ENCODE results near the gene MYZAP.

The MYZAP gene

GRCh38 chr15:57553526-57553925, 38.2 kb upstream of the MYZAP start:
- no peak overlapping the region for H3K9ac ChIP-seq (ENCODE audit: low read length)
- no peaks in the 10 kb centered on the region for H3K36me3 ChIP-seq (ENCODE audit: control insufficient read depth, insufficient read depth, low read length, severe bottlenecking)
- no peaks in the 10 kb centered on the region for H3K9me3 ChIP-seq (ENCODE audit: control insufficient read depth, low read length)
- no peaks in the 10 kb centered on the region for H3K4me1 ChIP-seq (ENCODE audit: control insufficient read depth, insufficient read depth, low read length)
- H3K27me3 ChIP-seq (replicated peaks; ENCODE audit: control insufficient read depth, insufficient read depth, low read length) = peaks cover 5% of the 10 kb centered on the region
- H3K4me3 ChIP-seq (ENCODE audit: low read length) = no peak overlapping the region
- no peak for DNase-seq (ENCODE audit: low read depth)

GRCh38 chr15:57554063-57554811, 37.5 kb upstream of the MYZAP start:
- DNase-seq (ENCODE audit: low read depth) = peak; percentile 11
- H3K9ac ChIP-seq (ENCODE audit: low read length) = no peak overlapping the region
- H3K27me3 ChIP-seq (replicated peaks; ENCODE audit: control insufficient read depth, insufficient read depth, low read length) = peaks cover 5% of the 10 kb centered on the region
- H3K4me3 ChIP-seq (ENCODE audit: low read length) = no peak overlapping the region
- no peaks in the 10 kb centered on the region for H3K36me3 ChIP-seq (ENCODE audit: control insufficient read depth, insufficient read depth, low read length, severe bottlenecking)
- H3K9me3 ChIP-seq (ENCODE audit: control insufficient read depth, low read length) = no peaks in the 10 kb centered on the region
- H3K4me1 ChIP-seq (ENCODE audit: control insufficient read depth, insufficient read depth, low read length) = no peaks in the 10 kb centered on the region

- peaks cover 5% of the 10 kb centered on the region for H3K27me3 ChIP-seq (replicated peaks; ENCODE audit: control insufficient read depth, insufficient read depth, low read length)
Observed at GRCh38 chr15:57554812-57555179, 36.9 kb upstream of the MYZAP start.

GRCh38 chr15:57555270-57555669, 36.4 kb upstream of the MYZAP start:
- H3K9ac ChIP-seq (ENCODE audit: low read length) = no peak overlapping the region
- no peaks in the 10 kb centered on the region for H3K36me3 ChIP-seq (ENCODE audit: control insufficient read depth, insufficient read depth, low read length, severe bottlenecking)
- H3K9me3 ChIP-seq (ENCODE audit: control insufficient read depth, low read length) = no peaks in the 10 kb centered on the region
- H3K4me1 ChIP-seq (ENCODE audit: control insufficient read depth, insufficient read depth, low read length) = no peaks in the 10 kb centered on the region
- peak; percentile 20 for DNase-seq (ENCODE audit: low read depth)
- H3K4me3 ChIP-seq (ENCODE audit: low read length) = no peak overlapping the region
- peaks cover 5% of the 10 kb centered on the region for H3K27me3 ChIP-seq (replicated peaks; ENCODE audit: control insufficient read depth, insufficient read depth, low read length)

More at GRCh38 chr15:57554812-57555179, 36.9 kb upstream of the MYZAP start:
- Histone ChIP-seq H3K9me3 (ENCODE audit: control insufficient read depth, low read length) (no peaks in the 10 kb centered on the region), H3K36me3 (ENCODE audit: control insufficient read depth, insufficient read depth, low read length, severe bottlenecking) (no peaks in the 10 kb centered on the region), H3K9ac (ENCODE audit: low read length) (no peak overlapping the region), H3K4me3 (ENCODE audit: low read length) (no peak overlapping the region), H3K4me1 (ENCODE audit: control insufficient read depth, insufficient read depth, low read length) (no peaks in the 10 kb centered on the region)
- no peak for DNase-seq (ENCODE audit: low read depth)

- Histone ChIP-seq H3K36me3 (ENCODE audit: control insufficient read depth, insufficient read depth, low read length, severe bottlenecking) (no peaks in the 10 kb centered on the region), H3K9me3 (ENCODE audit: control insufficient read depth, low read length) (no peaks in the 10 kb centered on the region), H3K9ac (ENCODE audit: low read length) (no peak overlapping the region), H3K4me1 (ENCODE audit: control insufficient read depth, insufficient read depth, low read length) (peaks cover under 1% of the 10 kb centered on the region), H3K27me3 (replicated peaks; ENCODE audit: control insufficient read depth, insufficient read depth, low read length) (no peaks in the 10 kb centered on the region), H3K4me3 (ENCODE audit: low read length) (no peak overlapping the region)
- no peak for DNase-seq (ENCODE audit: low read depth)
Observed at GRCh38 chr15:57556040-57556439, 35.7 kb upstream of the MYZAP start.

- Histone ChIP-seq H3K9ac (ENCODE audit: low read length) (no peak overlapping the region), H3K9me3 (ENCODE audit: control insufficient read depth, low read length) (no peaks in the 10 kb centered on the region), H3K4me1 (ENCODE audit: control insufficient read depth, insufficient read depth, low read length) (peaks cover 5% of the 10 kb centered on the region), H3K27me3 (replicated peaks; ENCODE audit: control insufficient read depth, insufficient read depth, low read length) (no peaks in the 10 kb centered on the region), H3K4me3 (ENCODE audit: low read length) (no peak overlapping the region), H3K36me3 (ENCODE audit: control insufficient read depth, insufficient read depth, low read length, severe bottlenecking) (no peaks in the 10 kb centered on the region)
- DNase-seq (ENCODE audit: low read depth) = no peak
Observed at GRCh38 chr15:57557267-57557666, 34.4 kb upstream of the MYZAP start.

- no peaks in the 10 kb centered on the region for H3K27me3 ChIP-seq (replicated peaks; ENCODE audit: control insufficient read depth, insufficient read depth, low read length)
- no peaks in the 10 kb centered on the region for H3K9me3 ChIP-seq (ENCODE audit: control insufficient read depth, low read length)
- no peaks in the 10 kb centered on the region for H3K36me3 ChIP-seq (ENCODE audit: control insufficient read depth, insufficient read depth, low read length, severe bottlenecking)
- H3K9ac ChIP-seq (ENCODE audit: low read length) = no peak overlapping the region
- no peak overlapping the region for H3K4me3 ChIP-seq (ENCODE audit: low read length)
- peaks cover 5% of the 10 kb centered on the region for H3K4me1 ChIP-seq (ENCODE audit: control insufficient read depth, insufficient read depth, low read length)
- DNase-seq (ENCODE audit: low read depth) = no peak
Observed at GRCh38 chr15:57557810-57558209, 33.9 kb upstream of the MYZAP start.

GRCh38 chr15:57559875-57560274, 31.8 kb upstream of the MYZAP start:
- peak; percentile 69 for DNase-seq (ENCODE audit: low read depth)
- Histone ChIP-seq H3K27me3 (replicated peaks; ENCODE audit: control insufficient read depth, insufficient read depth, low read length) (no peaks in the 10 kb centered on the region), H3K9ac (ENCODE audit: low read length) (no peak overlapping the region), H3K4me3 (ENCODE audit: low read length) (no peak overlapping the region), H3K36me3 (ENCODE audit: control insufficient read depth, insufficient read depth, low read length, severe bottlenecking) (no peaks in the 10 kb centered on the region), H3K4me1 (ENCODE audit: control insufficient read depth, insufficient read depth, low read length) (peaks cover 5% of the 10 kb centered on the region), H3K9me3 (ENCODE audit: control insufficient read depth, low read length) (no peaks in the 10 kb centered on the region)

- peaks cover 5% of the 10 kb centered on the region for H3K4me1 ChIP-seq (ENCODE audit: control insufficient read depth, insufficient read depth, low read length)
- H3K9me3 ChIP-seq (ENCODE audit: control insufficient read depth, low read length) = no peaks in the 10 kb centered on the region
- peak; percentile 87 for DNase-seq (ENCODE audit: low read depth)
- no peak overlapping the region for H3K9ac ChIP-seq (ENCODE audit: low read length)
- H3K36me3 ChIP-seq (ENCODE audit: control insufficient read depth, insufficient read depth, low read length, severe bottlenecking) = no peaks in the 10 kb centered on the region
- H3K4me3 ChIP-seq (ENCODE audit: low read length) = no peak overlapping the region
- no peaks in the 10 kb centered on the region for H3K27me3 ChIP-seq (replicated peaks; ENCODE audit: control insufficient read depth, insufficient read depth, low read length)
Observed at GRCh38 chr15:57561041-57561711, 30.5 kb upstream of the MYZAP start.

GRCh38 chr15:57562196-57562769, 29.4 kb upstream of the MYZAP start:
- H3K36me3 ChIP-seq (ENCODE audit: control insufficient read depth, insufficient read depth, low read length, severe bottlenecking) = no peaks in the 10 kb centered on the region
- DNase-seq (ENCODE audit: low read depth) = no peak
- H3K4me3 ChIP-seq (ENCODE audit: low read length) = no peak overlapping the region
- no peak overlapping the region for H3K9ac ChIP-seq (ENCODE audit: low read length)
- H3K4me1 ChIP-seq (ENCODE audit: control insufficient read depth, insufficient read depth, low read length) = peaks cover 14% of the 10 kb centered on the region
- no peaks in the 10 kb centered on the region for H3K27me3 ChIP-seq (replicated peaks; ENCODE audit: control insufficient read depth, insufficient read depth, low read length)
- H3K9me3 ChIP-seq (ENCODE audit: control insufficient read depth, low read length) = no peaks in the 10 kb centered on the region

GRCh38 chr15:57563416-57563815, 28.3 kb upstream of the MYZAP start:
- Histone ChIP-seq H3K4me3 (ENCODE audit: low read length) (no peak overlapping the region), H3K9ac (ENCODE audit: low read length) (no peak overlapping the region), H3K9me3 (ENCODE audit: control insufficient read depth, low read length) (no peaks in the 10 kb centered on the region), H3K27me3 (replicated peaks; ENCODE audit: control insufficient read depth, insufficient read depth, low read length) (no peaks in the 10 kb centered on the region), H3K4me1 (ENCODE audit: control insufficient read depth, insufficient read depth, low read length) (peaks cover 14% of the 10 kb centered on the region), H3K36me3 (ENCODE audit: control insufficient read depth, insufficient read depth, low read length, severe bottlenecking) (no peaks in the 10 kb centered on the region)
- DNase-seq (ENCODE audit: low read depth) = no peak

Data from adipocyte (in vitro differentiated cells).